Gastrocnemius medialis (tissue), 4 donors: ENCODE results near the gene PRCD.

Source experiments
- POLR2A ChIP-seq, 2 donors: fragments of 450-650 bp; IDR thresholded peaks; one replicate each; pipeline ENCODE4 v1.6.1; 2017; ENCODE audit warnings: antibody characterized with exemption in 2 of 2, mild to moderate bottlenecking in 2 of 2, moderate library complexity in 2 of 2
- TF ChIP-seq, protein P1 (sequence below), 5 experiments: fragments of 450-650 bp in 3 of 5; fragments of 200-600 bp in 2 of 5; sonication (generic) in 2 of 5; IDR thresholded peaks in 4 of 5; conservative IDR thresholded peaks in 1 of 5; 1 replicate in 4 of 5; 2 replicates in 1 of 5; pipeline ENCODE4 v1.5.1; 2016 to 2019; ENCODE audit warnings: antibody characterized with exemption in 5 of 5, mild to moderate bottlenecking in 3 of 5, moderate library complexity in 3 of 5

DNA sequence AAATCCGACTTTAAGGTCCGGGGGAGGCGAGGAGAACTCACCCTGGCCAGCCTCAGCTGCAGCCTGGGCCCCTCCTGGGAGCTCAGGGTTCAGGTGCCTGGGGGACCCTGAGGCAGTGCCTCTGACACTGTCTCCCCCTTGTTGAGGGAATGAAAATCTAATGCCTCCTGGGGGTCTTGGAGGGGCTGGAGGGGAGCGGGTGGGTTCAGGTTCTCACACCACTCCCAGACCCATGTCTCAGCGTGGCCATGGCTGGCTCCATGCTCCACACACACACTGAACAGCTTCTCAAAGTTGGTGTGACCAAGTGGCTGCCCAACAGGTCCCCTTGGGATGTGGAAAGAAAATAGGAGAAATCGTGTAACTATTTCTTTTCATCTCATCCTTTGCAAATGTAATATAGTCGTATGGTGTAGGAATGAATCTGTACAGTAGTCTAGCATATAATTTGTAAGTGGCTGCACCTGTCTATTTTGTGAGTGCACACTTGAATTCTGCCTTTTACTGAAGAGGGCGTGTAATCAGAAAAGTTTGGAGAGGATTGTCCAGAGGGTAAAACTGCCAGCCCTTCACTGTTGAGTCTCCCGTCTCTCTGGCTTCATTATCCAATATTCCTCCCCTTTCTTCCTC is 788 bp upstream of the PRCD start:
- TF ChIP-seq, protein P1, sequence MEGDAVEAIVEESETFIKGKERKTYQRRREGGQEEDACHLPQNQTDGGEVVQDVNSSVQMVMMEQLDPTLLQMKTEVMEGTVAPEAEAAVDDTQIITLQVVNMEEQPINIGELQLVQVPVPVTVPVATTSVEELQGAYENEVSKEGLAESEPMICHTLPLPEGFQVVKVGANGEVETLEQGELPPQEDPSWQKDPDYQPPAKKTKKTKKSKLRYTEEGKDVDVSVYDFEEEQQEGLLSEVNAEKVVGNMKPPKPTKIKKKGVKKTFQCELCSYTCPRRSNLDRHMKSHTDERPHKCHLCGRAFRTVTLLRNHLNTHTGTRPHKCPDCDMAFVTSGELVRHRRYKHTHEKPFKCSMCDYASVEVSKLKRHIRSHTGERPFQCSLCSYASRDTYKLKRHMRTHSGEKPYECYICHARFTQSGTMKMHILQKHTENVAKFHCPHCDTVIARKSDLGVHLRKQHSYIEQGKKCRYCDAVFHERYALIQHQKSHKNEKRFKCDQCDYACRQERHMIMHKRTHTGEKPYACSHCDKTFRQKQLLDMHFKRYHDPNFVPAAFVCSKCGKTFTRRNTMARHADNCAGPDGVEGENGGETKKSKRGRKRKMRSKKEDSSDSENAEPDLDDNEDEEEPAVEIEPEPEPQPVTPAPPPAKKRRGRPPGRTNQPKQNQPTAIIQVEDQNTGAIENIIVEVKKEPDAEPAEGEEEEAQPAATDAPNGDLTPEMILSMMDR (IDR thresholded peaks at IDR 0.05 in 4 of 5, conservative IDR thresholded peaks at IDR 0.05 in 1 of 5), result no peak
- no peak for TF ChIP-seq POLR2A (IDR thresholded peaks at IDR 0.05)
